OCI-LY7 (cell line): ENCODE measurements around the gene DPYSL5. TPM values are rescaled to one million over a fixed set of nuclear protein-coding genes. Genes with fewer than 3 reads are reported as not detected.

Experiments used
- BruUV-seq: library from RNA; stranded (reverse); fragments of 400-500 nt; replicated peaks from 2 replicates; lab custom pipeline; 2021; lab: Mats Ljungman, UMichigan
- CTCF ChIA-PET: fragments of 300-600 bp; sonication (Branson Sonifier 250); formaldehyde crosslinking; loops from one replicate; lab custom pipeline; 2022; ENCODE audit warnings: antibody characterized with exemption; ENCODE audit not compliant: unreplicated experiment; lab: Charles Lee
- POLR2A ChIA-PET: fragments of 300-600 bp; sonication (Branson Sonifier 250); formaldehyde crosslinking; loops from one replicate; lab custom pipeline; 2022; ENCODE audit warnings: antibody characterized with exemption; lab: Charles Lee
- DNase-seq: peaks from one replicate; pipeline ENCODE4 v3.0.0-alpha.2; 2015; ENCODE audit warnings: low spot score
- H2AFZ ChIP-seq: fragments of 200-600 bp; sonication (generic), shearing (Covaris generic); 2 replicates; pipeline ENCODE4 v1.6.1; 2014; ENCODE audit warnings: mild to moderate bottlenecking, antibody characterized with exemption, low read length, moderate library complexity
- H3K27ac ChIP-seq: fragments of 200-600 bp; sonication (generic); 2 replicates; pipeline ENCODE4 v1.5.1; 2014; ENCODE audit warnings: mixed run types, low read depth, mild to moderate bottlenecking, moderate library complexity, low read length, inconsistent platforms; ENCODE audit not compliant: poor library complexity, severe bottlenecking
- H3K36me3 ChIP-seq: fragments of 200-600 bp; sonication (generic); 2 replicates; pipeline ENCODE4 v1.6.1; 2014; ENCODE audit warnings: mild to moderate bottlenecking, antibody characterized with exemption, low read length, moderate library complexity, mixed read lengths; ENCODE audit not compliant: insufficient read depth
- H3K4me1 ChIP-seq: fragments of 200-600 bp; sonication (generic); 2 replicates; pipeline ENCODE4 v1.5.1; 2014; ENCODE audit warnings: mild to moderate bottlenecking, low read length; ENCODE audit not compliant: insufficient read depth, poor library complexity, severe bottlenecking
- H3K4me2 ChIP-seq: fragments of 200-600 bp; sonication (generic); 2 replicates; pipeline ENCODE4 v1.6.1; 2014; ENCODE audit warnings: mild to moderate bottlenecking, low read length
- H3K4me3 ChIP-seq: fragments of 200-600 bp; sonication (generic); 2 replicates; pipeline ENCODE4 v1.5.1; 2014; ENCODE audit warnings: mild to moderate bottlenecking, low read depth, low read length; ENCODE audit not compliant: poor library complexity, severe bottlenecking
- H3K79me2 ChIP-seq: fragments of 200-600 bp; sonication (generic); 2 replicates; pipeline ENCODE4 v1.6.1; 2016; ENCODE audit warnings: low read depth, mild to moderate bottlenecking, low read length, moderate library complexity, mixed read lengths; ENCODE audit not compliant: insufficient read depth
- H3K9me2 ChIP-seq: fragments of 200-600 bp; sonication (generic); 2 replicates; pipeline ENCODE4 v1.6.1; 2016; ENCODE audit warnings: mild to moderate bottlenecking, low read length, mixed read lengths; ENCODE audit not compliant: insufficient read depth
- H3K9me3 ChIP-seq: fragments of 200-600 bp; sonication (generic); 2 replicates; pipeline ENCODE4 v1.6.1; 2014; ENCODE audit warnings: mild to moderate bottlenecking, mixed run types, low read length, mixed read lengths
- H4K20me1 ChIP-seq: fragments of 200-600 bp; sonication (generic); 2 replicates; pipeline ENCODE4 v1.6.1; 2014; ENCODE audit warnings: mild to moderate bottlenecking, antibody characterized with exemption, low read length, moderate library complexity, mixed read lengths; ENCODE audit not compliant: insufficient read depth
- CTCF ChIP-seq: fragments of 200-600 bp; sonication (generic); conservative IDR thresholded peaks from 2 replicates; pipeline ENCODE4 v1.5.1; 2014; ENCODE audit warnings: mild to moderate bottlenecking, antibody characterized with exemption, low read length, moderate library complexity, mixed read lengths
- EZH2phosphoT487 ChIP-seq: fragments of 200-600 bp; sonication (generic); IDR thresholded peaks from 2 replicates; pipeline ENCODE4 v1.6.1; 2018; ENCODE audit warnings: low read depth, borderline replicate concordance, mild to moderate bottlenecking, mixed run types, antibody characterized with exemption, low read length, moderate library complexity, mixed read lengths
- intact Hi-C: fragments of 100-400 bp; cut with micrococcal nuclease; formaldehyde crosslinking; loops from one replicate; pipeline ENCODE4 v1.10.0; 2022; ENCODE audit not compliant: unreplicated experiment
- total RNA-seq, 2 experiments: library from RNA; depleted of rRNA in 1 of 2; stranded (reverse); fragments of >200 nt in 1 of 2; shearing (Covaris generic) in 1 of 2; gene quantifications; 2 replicates each; pipeline ENCODE4 v1.2.3, GENCODE V29; 2014 to 2022

The DPYSL5 gene
- total RNA-seq, 2 experiments from 2014 or later: not detected

- Histone ChIP-seq H3K4me2 (no peak overlapping the region), H3K4me3 (no peak overlapping the region), H3K36me3 (no peaks in the 10 kb centered on the region), H3K9me2 (no peaks in the 10 kb centered on the region), H3K27ac (no peak overlapping the region), H3K4me1 (no peaks in the 10 kb centered on the region), H3K79me2 (no peaks in the 10 kb centered on the region), H4K20me1 (no peaks in the 10 kb centered on the region), H3K9me3 (no peaks in the 10 kb centered on the region), H2AFZ (no peak overlapping the region)
- ChIA-PET CTCF (no interaction called here), POLR2A (no interaction called here)
- no peak for DNase-seq
- BruUV-seq: no TSS peak
- TF ChIP-seq EZH2phosphoT487: no peak
- intact Hi-C loops: no loop called here
Measured at GRCh38 chr2:26954135-26954534, 106.2 kb downstream of the DPYSL5 start.

- no TSS peak for BruUV-seq
- intact Hi-C loops: no loop called here
- no peak for DNase-seq
Measured at GRCh38 chr2:26957041-26957440, 109.1 kb downstream of the DPYSL5 start.

DNA sequence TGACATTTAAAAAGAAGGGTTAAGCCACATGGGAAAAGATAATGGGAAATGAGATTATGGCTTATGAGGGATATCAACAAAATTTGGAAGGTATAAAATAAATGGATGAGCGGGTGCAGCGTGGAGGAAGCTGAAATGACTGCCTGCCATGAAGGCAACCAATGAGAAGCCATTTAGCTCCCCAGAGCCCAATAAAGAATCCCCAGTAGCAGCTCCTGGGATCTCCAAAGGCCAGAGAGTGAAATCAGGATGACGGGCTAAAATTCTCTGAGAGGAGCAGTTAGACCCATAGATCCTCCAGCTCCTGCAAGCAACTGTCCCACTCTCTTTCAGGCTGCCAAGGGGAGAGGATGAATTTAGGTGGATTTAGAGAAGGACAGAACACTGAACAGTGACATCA lies 109.6 kb downstream of the DPYSL5 start:
- H3K4me1 ChIP-seq: peaks cover 3% of the 10 kb centered on the region
- H3K79me2 ChIP-seq: no peaks in the 10 kb centered on the region
- H4K20me1 ChIP-seq: no peaks in the 10 kb centered on the region
- intact Hi-C loops: no loop called here
- DNase-seq: no peak
- no peaks in the 10 kb centered on the region for H3K9me2 ChIP-seq
- H3K27ac ChIP-seq: no peak overlapping the region
- no peak for TF ChIP-seq EZH2phosphoT487
- no peak for TF ChIP-seq CTCF
- POLR2A ChIA-PET: interaction anchor here (0.5 to 0.6 kb wide), 2 partner anchors 94 to 641 kb away, joined by 3 to 6 read pairs; no protein-coding TSS in a partner anchor
- BruUV-seq: no TSS peak
- H3K4me3 ChIP-seq: no peak overlapping the region
- no peaks in the 10 kb centered on the region for H3K9me3 ChIP-seq
- CTCF ChIA-PET: no interaction called here
- no peak overlapping the region for H2AFZ ChIP-seq
- no peak overlapping the region for H3K4me2 ChIP-seq
- no peaks in the 10 kb centered on the region for H3K36me3 ChIP-seq

More at GRCh38 chr2:26957041-26957440, 109.1 kb downstream of the DPYSL5 start:
- Histone ChIP-seq H3K4me3 (no peak overlapping the region), H4K20me1 (no peaks in the 10 kb centered on the region), H3K27ac (no peak overlapping the region), H3K9me3 (no peaks in the 10 kb centered on the region), H3K4me2 (no peak overlapping the region), H3K79me2 (no peaks in the 10 kb centered on the region), H3K9me2 (no peaks in the 10 kb centered on the region), H2AFZ (no peak overlapping the region), H3K36me3 (no peaks in the 10 kb centered on the region), H3K4me1 (peaks cover 3% of the 10 kb centered on the region)
- TF ChIP-seq EZH2phosphoT487: no peak
- TF ChIP-seq CTCF: no peak
- ChIA-PET CTCF (no interaction called here), POLR2A (interaction anchor here (0.5 to 0.7 kb wide), 2 partner anchors 38 to 642 kb away, joined by 3 read pairs; no protein-coding TSS in a partner anchor)
